KMS-11 (cell line): ENCODE results near the gene ERFE.

ENCODE experiments used
- H2AFZ ChIP-seq: fragments of 200-600 bp; sonication (generic); 2 replicates; pipeline ENCODE4 v1.6.1; 2016; ENCODE audit warnings: antibody characterized with exemption, mixed run types, low read depth
- H3K27ac ChIP-seq: fragments of 200-600 bp; sonication (generic); 2 replicates; pipeline ENCODE4 v1.6.1; 2016; ENCODE audit warnings: mild to moderate bottlenecking, mixed run types
- H3K27me3 ChIP-seq: fragments of 200-600 bp; sonication (generic); 2 replicates; pipeline ENCODE4 v1.6.1; 2017; ENCODE audit warnings: mild to moderate bottlenecking, low read depth, mixed run types, moderate library complexity; ENCODE audit not compliant: insufficient read depth
- H3K36me3 ChIP-seq: fragments of 200-600 bp; sonication (generic); 2 replicates; pipeline ENCODE4 v1.6.1; 2017; ENCODE audit warnings: mild to moderate bottlenecking, mixed run types; ENCODE audit not compliant: insufficient read depth
- H3K4me1 ChIP-seq: fragments of 200-600 bp; sonication (generic); 2 replicates; pipeline ENCODE4 v1.6.1; 2016; ENCODE audit warnings: mild to moderate bottlenecking, low read depth, mixed run types; ENCODE audit not compliant: poor library complexity, severe bottlenecking
- H3K4me2 ChIP-seq: fragments of 200-600 bp; sonication (generic); 2 replicates; pipeline ENCODE4 v1.7.0; 2016; ENCODE audit warnings: mild to moderate bottlenecking, mixed run types
- H3K4me3 ChIP-seq: fragments of 200-600 bp; sonication (generic); IDR thresholded peaks from 2 replicates; pipeline ENCODE4 v1.6.1; 2017; ENCODE audit warnings: low read depth, low read length, mixed read lengths; ENCODE audit not compliant: insufficient read depth
- H3K79me2 ChIP-seq: fragments of 200-600 bp; sonication (generic); 2 replicates; pipeline ENCODE4 v1.6.1; 2016; ENCODE audit warnings: low read depth, mixed run types; ENCODE audit not compliant: insufficient read depth
- H3K9ac ChIP-seq: fragments of 200-600 bp; sonication (generic); 2 replicates; pipeline ENCODE4 v1.6.1; 2016; ENCODE audit warnings: mild to moderate bottlenecking, mixed run types
- H4K20me1 ChIP-seq: fragments of 200-600 bp; sonication (generic); 2 replicates; pipeline ENCODE4 v1.6.1; 2016; ENCODE audit warnings: mild to moderate bottlenecking, mixed run types; ENCODE audit not compliant: insufficient read depth
- CTCF ChIP-seq: fragments of 200-600 bp; sonication (generic); conservative IDR thresholded peaks from 2 replicates; pipeline ENCODE4 v1.6.1; 2017; ENCODE audit warnings: low read depth, mild to moderate bottlenecking, antibody characterized with exemption, low read length, moderate library complexity, mixed read lengths

ERFE gene

GRCh38 chr2:238161291-238162051 is 2.7 kb downstream of the ERFE start:
- no peak overlapping the region for H3K9ac ChIP-seq
- no peaks in the 10 kb centered on the region for H3K36me3 ChIP-seq
- TF ChIP-seq CTCF: no peak
- no peaks in the 10 kb centered on the region for H3K4me1 ChIP-seq
- H2AFZ ChIP-seq: no peak overlapping the region
- no peaks in the 10 kb centered on the region for H3K79me2 ChIP-seq
- H4K20me1 ChIP-seq: no peaks in the 10 kb centered on the region
- no peaks in the 10 kb centered on the region for H3K27me3 ChIP-seq
- H3K4me3 ChIP-seq: no peak overlapping the region
- H3K27ac ChIP-seq: no peak overlapping the region
- no peak overlapping the region for H3K4me2 ChIP-seq

GRCh38 chr2:238162251-238162845 is 3.6 kb downstream of the ERFE start:
- H3K4me2 ChIP-seq: no peak overlapping the region
- no peak overlapping the region for H3K4me3 ChIP-seq
- no peaks in the 10 kb centered on the region for H4K20me1 ChIP-seq
- no peaks in the 10 kb centered on the region for H3K79me2 ChIP-seq
- TF ChIP-seq CTCF: no peak
- no peaks in the 10 kb centered on the region for H3K36me3 ChIP-seq
- H3K4me1 ChIP-seq: no peaks in the 10 kb centered on the region
- H2AFZ ChIP-seq: no peak overlapping the region
- no peak overlapping the region for H3K9ac ChIP-seq
- H3K27ac ChIP-seq: no peak overlapping the region
- no peaks in the 10 kb centered on the region for H3K27me3 ChIP-seq

DNA sequence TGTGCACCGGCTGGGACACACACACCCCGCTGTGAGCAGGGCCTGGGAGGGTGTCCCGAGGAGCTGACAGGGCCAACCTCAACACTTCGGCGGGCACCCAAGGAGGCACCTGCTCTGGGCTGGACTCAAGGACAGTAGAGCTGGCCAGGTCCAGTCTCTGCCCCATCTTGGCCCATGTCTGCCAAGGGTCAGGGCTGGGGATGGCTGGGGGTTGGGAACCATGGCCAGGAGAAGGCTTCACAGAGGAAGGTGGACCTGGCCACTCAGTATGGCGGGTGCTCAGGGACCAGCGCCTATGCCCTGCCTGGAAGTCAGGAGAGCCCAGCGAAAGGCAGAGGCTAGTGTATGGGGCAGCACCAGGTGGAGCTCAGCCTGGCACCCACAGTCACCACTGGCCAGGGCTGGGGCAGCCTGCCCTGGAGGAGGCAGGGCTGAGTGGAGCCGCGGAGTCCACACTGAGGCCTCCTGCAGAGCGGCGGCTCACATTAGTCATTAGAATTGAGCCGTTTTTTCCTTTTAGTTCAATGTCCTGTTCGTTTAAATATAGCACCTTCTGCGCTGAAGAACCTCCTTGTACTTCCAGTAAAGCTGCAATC is 4.2 kb downstream of the ERFE start:
- no peaks in the 10 kb centered on the region for H3K27me3 ChIP-seq
- H3K4me1 ChIP-seq: no peaks in the 10 kb centered on the region
- H3K36me3 ChIP-seq: no peaks in the 10 kb centered on the region
- H3K27ac ChIP-seq: no peak overlapping the region
- H3K4me2 ChIP-seq: no peak overlapping the region
- no peak for TF ChIP-seq CTCF
- H4K20me1 ChIP-seq: no peaks in the 10 kb centered on the region
- H3K4me3 ChIP-seq: no peak overlapping the region
- H3K79me2 ChIP-seq: no peaks in the 10 kb centered on the region
- H3K9ac ChIP-seq: no peak overlapping the region
- H2AFZ ChIP-seq: no peak overlapping the region

DNA sequence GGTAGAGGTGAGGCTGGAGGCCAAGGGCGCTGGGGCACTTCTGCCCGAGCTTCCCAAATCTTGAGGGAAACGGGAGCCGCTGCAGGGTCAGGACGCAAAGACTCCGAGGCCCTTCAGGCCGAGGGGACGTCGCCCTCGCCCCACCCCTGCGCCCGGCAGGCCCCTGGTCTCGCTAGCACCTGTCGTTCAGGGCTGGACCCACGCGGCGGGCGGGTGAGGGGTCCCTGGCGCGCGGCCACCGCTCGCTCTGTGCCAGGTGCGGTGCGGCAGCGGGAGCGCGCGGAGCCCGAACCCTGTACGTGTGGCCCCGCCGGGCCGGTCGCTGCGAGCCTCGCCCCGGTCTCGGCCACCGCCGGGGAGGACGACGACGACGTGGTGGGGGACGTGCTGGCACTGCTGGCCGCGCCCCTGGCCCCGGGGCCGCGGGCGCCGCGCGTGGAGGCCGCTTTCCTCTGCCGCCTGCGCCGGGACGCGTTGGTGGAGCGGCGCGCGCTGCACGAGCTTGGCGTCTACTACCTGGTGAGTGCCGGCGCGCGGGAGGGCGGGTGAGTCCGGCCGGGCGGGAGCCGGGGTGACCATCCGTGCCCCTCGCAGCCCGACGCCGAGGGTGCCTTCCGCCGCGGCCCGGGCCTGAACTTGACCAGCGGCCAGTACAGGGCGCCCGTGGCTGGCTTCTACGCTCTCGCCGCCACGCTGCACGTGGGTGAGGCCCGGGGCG is 4.9 kb downstream of the ERFE start:
- no peak overlapping the region for H3K9ac ChIP-seq
- H4K20me1 ChIP-seq: no peaks in the 10 kb centered on the region
- TF ChIP-seq CTCF: no peak
- no peak overlapping the region for H3K27ac ChIP-seq
- H3K4me1 ChIP-seq: no peaks in the 10 kb centered on the region
- H3K36me3 ChIP-seq: no peaks in the 10 kb centered on the region
- no peaks in the 10 kb centered on the region for H3K27me3 ChIP-seq
- no peaks in the 10 kb centered on the region for H3K79me2 ChIP-seq
- no peak overlapping the region for H2AFZ ChIP-seq
- H3K4me3 ChIP-seq: no peak overlapping the region
- no peak overlapping the region for H3K4me2 ChIP-seq
